Smooth muscle cell (in vitro differentiated cells): ENCODE data around the gene SIGLEC10. TPM values are rescaled to one million over a fixed set of nuclear protein-coding genes. Genes with fewer than 3 reads are reported as not detected.

Experiments
- DNase-seq: peaks from one replicate; lab custom pipeline; 2025; ENCODE audit not compliant: unreplicated experiment; lab: John Stamatoyannopoulos, UW
- H2AFZ ChIP-seq: fragments of 200-600 bp; sonication (generic); 2 replicates; pipeline ENCODE4 v1.6.0; 2016; ENCODE audit warnings: antibody characterized with exemption, low read depth, mild to moderate bottlenecking
- H3F3A ChIP-seq: fragments of 200-600 bp; sonication (generic); 2 replicates; pipeline ENCODE4 v1.6.0; 2017; ENCODE audit warnings: antibody characterized with exemption, low read depth
- H3K27ac ChIP-seq: fragments of 200-600 bp; sonication (generic); 2 replicates; pipeline ENCODE4 v1.5.1; 2016; ENCODE audit warnings: low read depth, mild to moderate bottlenecking
- H3K27me3 ChIP-seq: fragments of 200-600 bp; sonication (generic); 2 replicates; pipeline ENCODE4 v1.6.1; 2016; ENCODE audit warnings: low read depth, mild to moderate bottlenecking
- H3K36me3 ChIP-seq: fragments of 200-600 bp; sonication (generic); 2 replicates; pipeline ENCODE4 v1.5.1; 2016; ENCODE audit warnings: low read depth
- H3K4me1 ChIP-seq: fragments of 200-600 bp; sonication (generic); 2 replicates; pipeline ENCODE4 v1.5.1; 2016; ENCODE audit warnings: low read depth
- H3K4me2 ChIP-seq: fragments of 200-600 bp; sonication (generic); 2 replicates; pipeline ENCODE4 v1.6.0; 2016; ENCODE audit warnings: mild to moderate bottlenecking
- H3K4me3 ChIP-seq: fragments of 200-600 bp; sonication (generic); 2 replicates; pipeline ENCODE4 v1.5.1; 2016; ENCODE audit warnings: mild to moderate bottlenecking
- H3K79me2 ChIP-seq: fragments of 200-600 bp; sonication (generic); 2 replicates; pipeline ENCODE4 v1.6.0; 2016; ENCODE audit warnings: low read depth, mild to moderate bottlenecking
- H3K9ac ChIP-seq: fragments of 200-600 bp; sonication (generic); 2 replicates; pipeline ENCODE4 v1.6.0; 2016; ENCODE audit warnings: low read depth
- H3K9me3 ChIP-seq: fragments of 200-600 bp; sonication (generic); replicated peaks from 2 replicates; pipeline ENCODE4 v1.5.1; 2016; ENCODE audit warnings: low read depth
- H4K20me1 ChIP-seq: fragments of 200-600 bp; sonication (generic); 2 replicates; pipeline ENCODE4 v1.6.0; 2016; ENCODE audit warnings: low read depth
- WGBS: methylation state at CpG from one replicate; pipeline ENCODE4 v1.1.7; 2016; ENCODE audit warnings: low lambda C conversion rate; 5-methylcytosine and 5-hydroxymethylcytosine counted together
- polyA plus RNA-seq: library from polyadenylated mRNA; unstranded; fragments of >200 nt; fragmentation: Nextera tagmentation; extraction: Ambion mirVana; gene quantifications from 2 replicates; pipeline ENCODE4 v1.2.1, GENCODE V29; 2016
- total RNA-seq: library from RNA; depleted of rRNA; stranded (reverse); fragments of >200 nt; gene quantifications from 2 replicates; pipeline ENCODE4 v1.2.3, GENCODE V29; 2014
- TF ChIP-seq, protein P1 (sequence below): fragments of 200-600 bp; sonication (generic); IDR thresholded peaks from 2 replicates; pipeline ENCODE4 v1.5.1; 2017; ENCODE audit warnings: borderline replicate concordance, mild to moderate bottlenecking, antibody characterized with exemption; ENCODE audit not compliant: insufficient read depth, poor library complexity, severe bottlenecking

SIGLEC10 gene
- total and polyA plus RNA-seq, 2 experiments from 2014 or later, result not detected

DNA sequence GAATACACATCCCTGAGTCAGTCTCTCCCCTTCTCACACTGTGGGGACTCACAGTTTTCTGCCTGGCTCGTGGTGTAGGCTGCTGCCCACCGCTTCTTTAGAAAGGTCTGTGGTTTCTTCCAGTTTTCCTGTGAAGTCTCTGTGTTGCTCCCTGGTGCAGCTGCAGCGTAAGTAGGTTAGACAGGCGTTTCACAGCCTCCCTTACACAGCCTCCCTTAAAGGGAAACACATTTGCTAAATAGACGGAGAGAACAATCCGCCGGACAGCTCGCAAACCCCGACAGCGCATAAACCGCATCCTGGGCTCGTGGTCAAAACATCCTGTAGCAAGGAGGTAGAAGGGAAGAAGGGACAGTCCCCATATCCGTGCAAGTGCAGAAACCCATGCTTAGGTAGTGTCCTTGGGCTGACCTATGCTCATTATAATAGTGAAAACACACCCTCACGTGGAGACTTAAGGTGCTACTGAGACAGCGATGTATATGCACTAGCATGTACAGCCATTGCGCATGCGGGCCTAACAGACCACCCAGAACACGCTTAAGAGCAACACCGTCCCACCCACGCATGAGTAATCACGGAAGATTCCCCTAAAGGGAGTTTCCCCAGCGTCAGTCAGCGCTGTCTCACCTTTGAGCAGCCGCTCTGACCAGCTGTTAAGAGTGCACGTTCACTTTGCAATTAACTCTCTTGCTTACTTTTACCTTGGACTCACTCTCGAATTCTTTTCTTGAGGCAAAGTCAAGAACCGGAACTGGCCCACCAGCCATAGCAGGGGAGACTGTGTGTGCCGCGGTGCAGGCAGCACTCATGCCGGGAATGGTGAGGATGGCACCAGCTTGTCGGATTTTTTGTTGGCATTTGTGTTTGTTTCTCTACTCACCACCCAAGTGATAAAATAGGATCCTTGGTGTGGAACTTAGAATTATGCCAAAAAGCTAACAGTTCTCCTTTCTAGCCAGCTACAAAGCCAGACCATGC lies 24.3 kb upstream of the SIGLEC10 start:
- H3K4me1 ChIP-seq, result no peaks in the 10 kb centered on the region
- no peak overlapping the region for H3K9ac ChIP-seq
- TF ChIP-seq, protein P1, sequence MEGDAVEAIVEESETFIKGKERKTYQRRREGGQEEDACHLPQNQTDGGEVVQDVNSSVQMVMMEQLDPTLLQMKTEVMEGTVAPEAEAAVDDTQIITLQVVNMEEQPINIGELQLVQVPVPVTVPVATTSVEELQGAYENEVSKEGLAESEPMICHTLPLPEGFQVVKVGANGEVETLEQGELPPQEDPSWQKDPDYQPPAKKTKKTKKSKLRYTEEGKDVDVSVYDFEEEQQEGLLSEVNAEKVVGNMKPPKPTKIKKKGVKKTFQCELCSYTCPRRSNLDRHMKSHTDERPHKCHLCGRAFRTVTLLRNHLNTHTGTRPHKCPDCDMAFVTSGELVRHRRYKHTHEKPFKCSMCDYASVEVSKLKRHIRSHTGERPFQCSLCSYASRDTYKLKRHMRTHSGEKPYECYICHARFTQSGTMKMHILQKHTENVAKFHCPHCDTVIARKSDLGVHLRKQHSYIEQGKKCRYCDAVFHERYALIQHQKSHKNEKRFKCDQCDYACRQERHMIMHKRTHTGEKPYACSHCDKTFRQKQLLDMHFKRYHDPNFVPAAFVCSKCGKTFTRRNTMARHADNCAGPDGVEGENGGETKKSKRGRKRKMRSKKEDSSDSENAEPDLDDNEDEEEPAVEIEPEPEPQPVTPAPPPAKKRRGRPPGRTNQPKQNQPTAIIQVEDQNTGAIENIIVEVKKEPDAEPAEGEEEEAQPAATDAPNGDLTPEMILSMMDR, result no peak
- no peak for DNase-seq
- H3K27me3 ChIP-seq, result no peaks in the 10 kb centered on the region
- H3K9me3 ChIP-seq, result no peaks in the 10 kb centered on the region
- H4K20me1 ChIP-seq, result no peaks in the 10 kb centered on the region
- no peaks in the 10 kb centered on the region for H3F3A ChIP-seq
- H3K27ac ChIP-seq, result no peak overlapping the region
- 79% methylated on average over 31 of the region's 31 CpGs for WGBS
- H3K36me3 ChIP-seq, result no peaks in the 10 kb centered on the region
- no peak overlapping the region for H3K4me3 ChIP-seq
- H3K79me2 ChIP-seq, result no peaks in the 10 kb centered on the region
- H2AFZ ChIP-seq, result no peak overlapping the region
- H3K4me2 ChIP-seq, result no peak overlapping the region

DNA sequence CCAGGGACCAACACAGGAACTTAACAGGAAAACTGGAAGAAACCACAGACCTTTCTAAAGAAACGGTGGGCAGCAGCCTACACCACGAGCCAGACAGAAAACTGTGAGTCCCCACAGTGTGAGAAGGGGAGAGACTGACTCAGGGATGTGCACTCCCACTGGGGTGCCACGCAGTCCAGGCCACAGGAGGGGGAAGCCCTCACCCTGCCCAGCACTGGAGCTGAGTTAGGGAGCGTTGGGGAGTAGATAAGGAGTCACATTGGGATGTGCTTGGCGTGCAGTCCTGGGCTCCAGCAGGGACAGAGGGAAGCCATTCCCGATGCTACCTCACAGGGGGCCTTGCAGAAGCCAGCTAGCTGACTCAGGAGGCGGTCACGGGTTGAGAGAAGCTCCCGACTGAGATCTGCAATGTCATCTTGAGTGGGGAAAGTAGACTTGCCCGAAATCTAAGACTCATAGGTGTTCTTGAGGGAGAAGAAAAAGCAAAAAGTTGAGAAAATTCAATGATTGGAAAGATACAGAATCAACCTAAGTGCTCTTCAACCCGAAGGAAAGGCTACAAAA lies 23.5 kb upstream of the SIGLEC10 start:
- Histone ChIP-seq H3K36me3 (no peaks in the 10 kb centered on the region), H3K4me3 (no peak overlapping the region), H3K9ac (no peak overlapping the region), H3K9me3 (no peaks in the 10 kb centered on the region), H3K4me1 (no peaks in the 10 kb centered on the region), H2AFZ (no peak overlapping the region), H3K79me2 (no peaks in the 10 kb centered on the region), H3K27ac (no peak overlapping the region), H3F3A (no peaks in the 10 kb centered on the region), H3K4me2 (no peak overlapping the region), H3K27me3 (no peaks in the 10 kb centered on the region), H4K20me1 (no peaks in the 10 kb centered on the region)
- WGBS, result 59% methylated on average over 11 of the region's 11 CpGs
- DNase-seq, result no peak
- TF ChIP-seq, protein P1, result no peak

DNA sequence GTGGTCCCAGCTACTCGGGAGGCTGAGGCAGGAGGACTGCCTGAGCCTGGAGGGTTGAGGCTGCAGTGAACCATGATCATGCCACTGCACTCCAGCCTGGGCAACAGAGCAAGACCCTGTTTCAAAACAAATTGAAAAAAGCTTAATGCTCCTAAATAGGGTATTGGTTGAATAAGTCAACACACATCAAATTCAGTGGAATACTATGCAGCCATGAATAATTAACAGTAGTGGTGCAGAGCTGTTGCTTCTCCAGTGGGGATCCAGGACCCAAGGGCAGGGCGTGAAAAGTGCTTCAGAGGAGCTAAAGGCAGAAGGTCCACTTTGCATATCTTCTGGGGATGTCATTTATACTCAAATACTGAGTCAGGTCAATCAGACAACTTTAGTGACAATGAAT lies 22.6 kb upstream of the SIGLEC10 start:
- Histone ChIP-seq H3K27ac (no peak overlapping the region), H3K9ac (no peak overlapping the region), H3K4me3 (no peak overlapping the region), H3K4me1 (no peaks in the 10 kb centered on the region), H4K20me1 (no peaks in the 10 kb centered on the region), H3K4me2 (no peak overlapping the region), H3K36me3 (no peaks in the 10 kb centered on the region), H3F3A (no peaks in the 10 kb centered on the region), H3K27me3 (no peaks in the 10 kb centered on the region), H3K9me3 (no peaks in the 10 kb centered on the region), H3K79me2 (no peaks in the 10 kb centered on the region), H2AFZ (no peak overlapping the region)
- 77% methylated on average over 2 of the region's 2 CpGs for WGBS
- TF ChIP-seq, protein P1, result no peak
- no peak for DNase-seq
